Measurements from ENCODE around the gene HRH3.

DNA sequence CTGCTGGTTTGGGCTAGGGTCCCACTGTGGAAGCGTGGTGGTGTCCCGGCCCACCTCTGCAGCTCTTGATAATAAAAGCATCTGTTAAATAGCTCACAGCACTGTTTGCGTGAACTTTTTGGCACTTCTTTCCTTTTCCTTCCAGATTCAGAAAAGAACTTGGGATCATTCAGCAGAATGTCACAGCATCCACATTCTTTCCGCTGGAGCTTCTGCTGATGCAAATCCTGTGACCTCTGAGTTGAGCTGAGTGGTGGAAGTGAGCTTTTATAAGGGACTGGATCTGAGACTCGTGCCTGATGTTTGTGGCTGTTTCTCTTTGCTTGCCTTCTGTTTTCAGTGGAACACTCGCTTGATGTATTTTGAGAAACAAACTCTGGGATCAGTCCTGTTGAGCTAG, 22.1 kb upstream of the HRH3 start:
- TF ChIP-seq, protein P1, sequence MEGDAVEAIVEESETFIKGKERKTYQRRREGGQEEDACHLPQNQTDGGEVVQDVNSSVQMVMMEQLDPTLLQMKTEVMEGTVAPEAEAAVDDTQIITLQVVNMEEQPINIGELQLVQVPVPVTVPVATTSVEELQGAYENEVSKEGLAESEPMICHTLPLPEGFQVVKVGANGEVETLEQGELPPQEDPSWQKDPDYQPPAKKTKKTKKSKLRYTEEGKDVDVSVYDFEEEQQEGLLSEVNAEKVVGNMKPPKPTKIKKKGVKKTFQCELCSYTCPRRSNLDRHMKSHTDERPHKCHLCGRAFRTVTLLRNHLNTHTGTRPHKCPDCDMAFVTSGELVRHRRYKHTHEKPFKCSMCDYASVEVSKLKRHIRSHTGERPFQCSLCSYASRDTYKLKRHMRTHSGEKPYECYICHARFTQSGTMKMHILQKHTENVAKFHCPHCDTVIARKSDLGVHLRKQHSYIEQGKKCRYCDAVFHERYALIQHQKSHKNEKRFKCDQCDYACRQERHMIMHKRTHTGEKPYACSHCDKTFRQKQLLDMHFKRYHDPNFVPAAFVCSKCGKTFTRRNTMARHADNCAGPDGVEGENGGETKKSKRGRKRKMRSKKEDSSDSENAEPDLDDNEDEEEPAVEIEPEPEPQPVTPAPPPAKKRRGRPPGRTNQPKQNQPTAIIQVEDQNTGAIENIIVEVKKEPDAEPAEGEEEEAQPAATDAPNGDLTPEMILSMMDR (IDR thresholded peaks at IDR 0.05), result no peak
- no peak for TF ChIP-seq POLR2A (IDR thresholded peaks at IDR 0.05)
